Embryonic facial prominence (tissue), 1 donor: ENCODE measurements around the gene PRSS12.
A peak's percentile ranks its signal among the peaks of the same experiment; 100 is the strongest.
"Not testable (repeated sequence)": the region's sequence is repeated elsewhere in the genome, so short reads cannot be mapped to it uniquely, and the experiment has no call there.

ENCODE experiments used
- DNase-seq: peaks from one replicate; pipeline ENCODE4 v3.0.0-alpha.2; 2016; ENCODE audit errors: extremely low spot score

Gene PRSS12

GRCh38 chr4:118278473-118279274 lies 74.1 kb downstream of the PRSS12 start:
- DNase-seq, result peak; percentile 93

GRCh38 chr4:118277243-118277642 lies 75.6 kb downstream of the PRSS12 start:
- DNase-seq, result no peak

GRCh38 chr4:118276580-118276979 lies 76.2 kb downstream of the PRSS12 start:
- no peak for DNase-seq

- DNase-seq, result no peak
Observed at GRCh38 chr4:118273642-118274041, 79.2 kb downstream of the PRSS12 start.

- DNase-seq, result no peak
Observed at GRCh38 chr4:118271788-118272187, 81.0 kb downstream of the PRSS12 start.

- no peak for DNase-seq
Observed at GRCh38 chr4:118270492-118270891, 82.3 kb downstream of the PRSS12 start.

GRCh38 chr4:118268780-118269179 lies 84.0 kb downstream of the PRSS12 start:
- DNase-seq, result no peak

- DNase-seq, result not testable (repeated sequence)
Observed at GRCh38 chr4:118266145-118266496, 86.7 kb downstream of the PRSS12 start.

- DNase-seq, result no peak
Observed at GRCh38 chr4:118265312-118266144, 87.3 kb downstream of the PRSS12 start.

- DNase-seq, result no peak
Observed at GRCh38 chr4:118264096-118264495, 88.7 kb downstream of the PRSS12 start.

GRCh38 chr4:118260309-118260708 lies 92.5 kb downstream of the PRSS12 start:
- DNase-seq, result no peak

GRCh38 chr4:118259111-118259510 lies 93.7 kb downstream of the PRSS12 start:
- DNase-seq, result no peak

GRCh38 chr4:118254368-118254767 lies 98.4 kb downstream of the PRSS12 start:
- DNase-seq, result no peak

- DNase-seq, result no peak
Observed at GRCh38 chr4:118249890-118250289, 102.9 kb downstream of the PRSS12 start.

GRCh38 chr4:118237531-118237930 lies 115.3 kb downstream of the PRSS12 start:
- DNase-seq, result no peak

- DNase-seq, result no peak
Observed at GRCh38 chr4:118235566-118236120, 117.2 kb downstream of the PRSS12 start.
